H1 (cell line): ENCODE results near the gene MPRIP. TPM values are rescaled to one million over a fixed set of nuclear protein-coding genes. Genes with fewer than 3 reads are reported as not detected.

Experiments
- BACH1 ChIP-seq: IDR thresholded peaks from 2 replicates; pipeline ENCODE4 v1.6.1; 2012; ENCODE audit warnings: low read length, improper control_type of control experiment
- BRCA1 ChIP-seq: IDR thresholded peaks from 2 replicates; pipeline ENCODE4 v1.6.1; 2012; ENCODE audit warnings: low read depth, low read length, improper control_type of control experiment
- CHD1 ChIP-seq: IDR thresholded peaks from 2 replicates; pipeline ENCODE4 v1.6.1; 2012; ENCODE audit warnings: low read depth, low read length, improper control_type of control experiment
- FOSL1 ChIP-seq: IDR thresholded peaks from 2 replicates; pipeline ENCODE4 v1.6.1; 2011; ENCODE audit warnings: mild to moderate bottlenecking, low read depth, low read length, moderate library complexity; ENCODE audit not compliant: insufficient read depth
- HDAC2 ChIP-seq, 2 experiments: fragments of 300-600 bp in 1 of 2; sonication (generic) in 1 of 2; IDR thresholded peaks; 2 replicates each; pipeline ENCODE4 v1.6.1; 2011 to 2012; ENCODE audit warnings: low read depth in 2 of 2, low read length in 2 of 2, mild to moderate bottlenecking in 2 of 2, moderate library complexity in 2 of 2, borderline replicate concordance in 1 of 2, inconsistent platforms in 1 of 2
- JUND ChIP-seq: IDR thresholded peaks from 2 replicates; pipeline ENCODE4 v1.6.1; 2011; ENCODE audit warnings: mild to moderate bottlenecking, improper control_type of control experiment, low read length
- KDM1A ChIP-seq: fragments of 200-600, 300-600 bp; sonication (generic); IDR thresholded peaks from 2 replicates; pipeline ENCODE4 v1.7.1; 2016; ENCODE audit warnings: mild to moderate bottlenecking, low read length, borderline replicate concordance
- MAFK ChIP-seq: IDR thresholded peaks from 2 replicates; pipeline ENCODE4 v1.6.1; 2012; ENCODE audit warnings: low read depth, mild to moderate bottlenecking, improper control_type of control experiment, low read length
- POU5F1 ChIP-seq: IDR thresholded peaks from 2 replicates; pipeline ENCODE4 v1.6.1; 2011; ENCODE audit warnings: low read depth, mild to moderate bottlenecking, low read length, moderate library complexity
- RBBP5 ChIP-seq: IDR thresholded peaks from 2 replicates; pipeline ENCODE4 v1.7.1; 2012; ENCODE audit warnings: low read depth, mild to moderate bottlenecking, inconsistent platforms, low read length, moderate library complexity, borderline replicate concordance
- SP1 ChIP-seq: IDR thresholded peaks from 2 replicates; pipeline ENCODE4 v1.6.1; 2011; ENCODE audit warnings: low read depth, low read length
- SP4 ChIP-seq: IDR thresholded peaks from 2 replicates; pipeline ENCODE4 v1.6.1; 2012; ENCODE audit warnings: low read length, inconsistent platforms
- polyA plus RNA-seq, 7 experiments: library from polyadenylated mRNA; depleted of rRNA in 3 of 7; stranded (reverse) in 5 of 7; unstranded in 2 of 7; fragments of >200 nt in 5 of 7; fragments of 200-250 nt in 2 of 7; gene quantifications; 1 replicate in 5 of 7; 2 replicates in 1 of 7; 4 replicates in 1 of 7; pipeline versions ENCODE4 v1.2.1 to v1.2.3, GENCODE V29; 2011 to 2013; ENCODE audit warnings: missing spikeins in 2 of 7, mixed read lengths in 2 of 7
- total RNA-seq: library from RNA; stranded (reverse); fragmentation: NEBNext Ultra II Directional; extraction: Animal tissue kit (Norgen Biotek cat#: 25700); gene quantifications from 2 replicates; pipeline ENCODE4 v1.2.1, GENCODE V29; 2021
- TF ChIP-seq, protein P1 (sequence below): fragments of 300-600 bp; sonication (generic); IDR thresholded peaks from 2 replicates; pipeline ENCODE4 v1.7.1; 2012; ENCODE audit warnings: low read length, moderate library complexity, mild to moderate bottlenecking, inconsistent platforms; ENCODE audit not compliant: insufficient replicate concordance

Gene MPRIP
- total and polyA plus RNA-seq, 2 of the 8 experiments (the other 6 are each of a cell fraction or from before 2014, with no cell fraction given) = 48.6 to 146 TPM

GRCh38 chr17:17058304-17058703 is 16.0 kb downstream of the MPRIP start (continued):
- TF ChIP-seq, protein P1, sequence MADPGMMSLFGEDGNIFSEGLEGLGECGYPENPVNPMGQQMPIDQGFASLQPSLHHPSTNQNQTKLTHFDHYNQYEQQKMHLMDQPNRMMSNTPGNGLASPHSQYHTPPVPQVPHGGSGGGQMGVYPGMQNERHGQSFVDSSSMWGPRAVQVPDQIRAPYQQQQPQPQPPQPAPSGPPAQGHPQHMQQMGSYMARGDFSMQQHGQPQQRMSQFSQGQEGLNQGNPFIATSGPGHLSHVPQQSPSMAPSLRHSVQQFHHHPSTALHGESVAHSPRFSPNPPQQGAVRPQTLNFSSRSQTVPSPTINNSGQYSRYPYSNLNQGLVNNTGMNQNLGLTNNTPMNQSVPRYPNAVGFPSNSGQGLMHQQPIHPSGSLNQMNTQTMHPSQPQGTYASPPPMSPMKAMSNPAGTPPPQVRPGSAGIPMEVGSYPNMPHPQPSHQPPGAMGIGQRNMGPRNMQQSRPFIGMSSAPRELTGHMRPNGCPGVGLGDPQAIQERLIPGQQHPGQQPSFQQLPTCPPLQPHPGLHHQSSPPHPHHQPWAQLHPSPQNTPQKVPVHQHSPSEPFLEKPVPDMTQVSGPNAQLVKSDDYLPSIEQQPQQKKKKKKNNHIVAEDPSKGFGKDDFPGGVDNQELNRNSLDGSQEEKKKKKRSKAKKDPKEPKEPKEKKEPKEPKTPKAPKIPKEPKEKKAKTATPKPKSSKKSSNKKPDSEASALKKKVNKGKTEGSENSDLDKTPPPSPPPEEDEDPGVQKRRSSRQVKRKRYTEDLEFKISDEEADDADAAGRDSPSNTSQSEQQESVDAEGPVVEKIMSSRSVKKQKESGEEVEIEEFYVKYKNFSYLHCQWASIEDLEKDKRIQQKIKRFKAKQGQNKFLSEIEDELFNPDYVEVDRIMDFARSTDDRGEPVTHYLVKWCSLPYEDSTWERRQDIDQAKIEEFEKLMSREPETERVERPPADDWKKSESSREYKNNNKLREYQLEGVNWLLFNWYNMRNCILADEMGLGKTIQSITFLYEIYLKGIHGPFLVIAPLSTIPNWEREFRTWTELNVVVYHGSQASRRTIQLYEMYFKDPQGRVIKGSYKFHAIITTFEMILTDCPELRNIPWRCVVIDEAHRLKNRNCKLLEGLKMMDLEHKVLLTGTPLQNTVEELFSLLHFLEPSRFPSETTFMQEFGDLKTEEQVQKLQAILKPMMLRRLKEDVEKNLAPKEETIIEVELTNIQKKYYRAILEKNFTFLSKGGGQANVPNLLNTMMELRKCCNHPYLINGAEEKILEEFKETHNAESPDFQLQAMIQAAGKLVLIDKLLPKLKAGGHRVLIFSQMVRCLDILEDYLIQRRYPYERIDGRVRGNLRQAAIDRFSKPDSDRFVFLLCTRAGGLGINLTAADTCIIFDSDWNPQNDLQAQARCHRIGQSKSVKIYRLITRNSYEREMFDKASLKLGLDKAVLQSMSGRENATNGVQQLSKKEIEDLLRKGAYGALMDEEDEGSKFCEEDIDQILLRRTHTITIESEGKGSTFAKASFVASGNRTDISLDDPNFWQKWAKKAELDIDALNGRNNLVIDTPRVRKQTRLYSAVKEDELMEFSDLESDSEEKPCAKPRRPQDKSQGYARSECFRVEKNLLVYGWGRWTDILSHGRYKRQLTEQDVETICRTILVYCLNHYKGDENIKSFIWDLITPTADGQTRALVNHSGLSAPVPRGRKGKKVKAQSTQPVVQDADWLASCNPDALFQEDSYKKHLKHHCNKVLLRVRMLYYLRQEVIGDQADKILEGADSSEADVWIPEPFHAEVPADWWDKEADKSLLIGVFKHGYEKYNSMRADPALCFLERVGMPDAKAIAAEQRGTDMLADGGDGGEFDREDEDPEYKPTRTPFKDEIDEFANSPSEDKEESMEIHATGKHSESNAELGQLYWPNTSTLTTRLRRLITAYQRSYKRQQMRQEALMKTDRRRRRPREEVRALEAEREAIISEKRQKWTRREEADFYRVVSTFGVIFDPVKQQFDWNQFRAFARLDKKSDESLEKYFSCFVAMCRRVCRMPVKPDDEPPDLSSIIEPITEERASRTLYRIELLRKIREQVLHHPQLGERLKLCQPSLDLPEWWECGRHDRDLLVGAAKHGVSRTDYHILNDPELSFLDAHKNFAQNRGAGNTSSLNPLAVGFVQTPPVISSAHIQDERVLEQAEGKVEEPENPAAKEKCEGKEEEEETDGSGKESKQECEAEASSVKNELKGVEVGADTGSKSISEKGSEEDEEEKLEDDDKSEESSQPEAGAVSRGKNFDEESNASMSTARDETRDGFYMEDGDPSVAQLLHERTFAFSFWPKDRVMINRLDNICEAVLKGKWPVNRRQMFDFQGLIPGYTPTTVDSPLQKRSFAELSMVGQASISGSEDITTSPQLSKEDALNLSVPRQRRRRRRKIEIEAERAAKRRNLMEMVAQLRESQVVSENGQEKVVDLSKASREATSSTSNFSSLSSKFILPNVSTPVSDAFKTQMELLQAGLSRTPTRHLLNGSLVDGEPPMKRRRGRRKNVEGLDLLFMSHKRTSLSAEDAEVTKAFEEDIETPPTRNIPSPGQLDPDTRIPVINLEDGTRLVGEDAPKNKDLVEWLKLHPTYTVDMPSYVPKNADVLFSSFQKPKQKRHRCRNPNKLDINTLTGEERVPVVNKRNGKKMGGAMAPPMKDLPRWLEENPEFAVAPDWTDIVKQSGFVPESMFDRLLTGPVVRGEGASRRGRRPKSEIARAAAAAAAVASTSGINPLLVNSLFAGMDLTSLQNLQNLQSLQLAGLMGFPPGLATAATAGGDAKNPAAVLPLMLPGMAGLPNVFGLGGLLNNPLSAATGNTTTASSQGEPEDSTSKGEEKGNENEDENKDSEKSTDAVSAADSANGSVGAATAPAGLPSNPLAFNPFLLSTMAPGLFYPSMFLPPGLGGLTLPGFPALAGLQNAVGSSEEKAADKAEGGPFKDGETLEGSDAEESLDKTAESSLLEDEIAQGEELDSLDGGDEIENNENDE = no peak
- TF ChIP-seq CHD1 (no peak), HDAC2 (IDR thresholded peaks at IDR 0.05; ENCODE audit: borderline replicate concordance in 1 of 2, low read depth in 2 of 2, low read length in 2 of 2) (no peak), BACH1 (no peak), MAFK (no peak), KDM1A (no peak), FOSL1 (no peak), SP4 (no peak), BRCA1 (no peak), POU5F1 (no peak), JUND (no peak), SP1 (no peak), RBBP5 (no peak)
